K562 (cell line): ENCODE data around the gene WNK2.

Experiments
- ATF2 ChIP-seq: sonication (generic); formaldehyde crosslinking; IDR thresholded peaks from 2 replicates; pipeline ENCODE4 v1.8.1; 2022; ENCODE audit warnings: missing genetic modification reagents
- GTF3C2 ChIP-seq: IDR thresholded peaks from 3 replicates; pipeline ENCODE4 v1.6.1; 2011; ENCODE audit warnings: borderline replicate concordance, mild to moderate bottlenecking, moderate library complexity; ENCODE audit not compliant: insufficient read length; ENCODE audit errors: extremely low read depth
- USF2 ChIP-seq: sonication (generic); formaldehyde crosslinking; IDR thresholded peaks from 2 replicates; pipeline ENCODE4 v1.5.0; 2020; ENCODE audit warnings: missing genetic modification reagents

GRCh38 chr9:93318480-93318879, 134.5 kb downstream of the WNK2 start:
- no peak for TF ChIP-seq ATF2 (CRISPR knock-in tag)
- TF ChIP-seq USF2 (CRISPR knock-in tag), result no peak
- no peak for TF ChIP-seq GTF3C2
